ENCODE results near the gene TRIM2.

Gene TRIM2

DNA sequence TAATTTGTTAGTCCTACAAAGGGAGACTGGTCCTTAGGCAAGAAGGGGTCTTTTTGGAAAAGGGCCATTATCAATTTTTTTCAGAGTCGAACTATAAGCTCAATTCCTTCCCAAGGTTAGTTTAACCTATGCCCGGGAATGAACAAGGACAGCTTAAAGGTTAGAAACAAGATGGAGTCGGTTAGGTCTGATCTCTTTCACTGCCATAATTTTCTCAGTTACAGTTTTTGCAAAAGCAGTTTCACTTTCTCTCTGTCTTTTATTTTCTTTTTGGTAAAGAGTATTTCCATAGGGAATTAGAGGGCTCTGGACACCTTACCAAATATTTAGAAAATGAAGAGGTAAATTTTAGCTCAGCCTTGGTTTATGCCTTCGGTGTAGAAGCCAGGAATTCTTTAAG lies 64.1 kb downstream of the TRIM2 start:
- H3K4me3 ChIP-seq (replicated peaks in 1 of 2; ENCODE audit: low read depth in 2 of 2, low read length in 2 of 2) = no peak overlapping the region
- no peak for DNase-seq (ENCODE audit: low read depth in 2 of 2)
- TF ChIP-seq, protein P1, sequence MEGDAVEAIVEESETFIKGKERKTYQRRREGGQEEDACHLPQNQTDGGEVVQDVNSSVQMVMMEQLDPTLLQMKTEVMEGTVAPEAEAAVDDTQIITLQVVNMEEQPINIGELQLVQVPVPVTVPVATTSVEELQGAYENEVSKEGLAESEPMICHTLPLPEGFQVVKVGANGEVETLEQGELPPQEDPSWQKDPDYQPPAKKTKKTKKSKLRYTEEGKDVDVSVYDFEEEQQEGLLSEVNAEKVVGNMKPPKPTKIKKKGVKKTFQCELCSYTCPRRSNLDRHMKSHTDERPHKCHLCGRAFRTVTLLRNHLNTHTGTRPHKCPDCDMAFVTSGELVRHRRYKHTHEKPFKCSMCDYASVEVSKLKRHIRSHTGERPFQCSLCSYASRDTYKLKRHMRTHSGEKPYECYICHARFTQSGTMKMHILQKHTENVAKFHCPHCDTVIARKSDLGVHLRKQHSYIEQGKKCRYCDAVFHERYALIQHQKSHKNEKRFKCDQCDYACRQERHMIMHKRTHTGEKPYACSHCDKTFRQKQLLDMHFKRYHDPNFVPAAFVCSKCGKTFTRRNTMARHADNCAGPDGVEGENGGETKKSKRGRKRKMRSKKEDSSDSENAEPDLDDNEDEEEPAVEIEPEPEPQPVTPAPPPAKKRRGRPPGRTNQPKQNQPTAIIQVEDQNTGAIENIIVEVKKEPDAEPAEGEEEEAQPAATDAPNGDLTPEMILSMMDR (IDR thresholded peaks at IDR 0.05; ENCODE audit: low read depth, low read length) = no peak

DNA sequence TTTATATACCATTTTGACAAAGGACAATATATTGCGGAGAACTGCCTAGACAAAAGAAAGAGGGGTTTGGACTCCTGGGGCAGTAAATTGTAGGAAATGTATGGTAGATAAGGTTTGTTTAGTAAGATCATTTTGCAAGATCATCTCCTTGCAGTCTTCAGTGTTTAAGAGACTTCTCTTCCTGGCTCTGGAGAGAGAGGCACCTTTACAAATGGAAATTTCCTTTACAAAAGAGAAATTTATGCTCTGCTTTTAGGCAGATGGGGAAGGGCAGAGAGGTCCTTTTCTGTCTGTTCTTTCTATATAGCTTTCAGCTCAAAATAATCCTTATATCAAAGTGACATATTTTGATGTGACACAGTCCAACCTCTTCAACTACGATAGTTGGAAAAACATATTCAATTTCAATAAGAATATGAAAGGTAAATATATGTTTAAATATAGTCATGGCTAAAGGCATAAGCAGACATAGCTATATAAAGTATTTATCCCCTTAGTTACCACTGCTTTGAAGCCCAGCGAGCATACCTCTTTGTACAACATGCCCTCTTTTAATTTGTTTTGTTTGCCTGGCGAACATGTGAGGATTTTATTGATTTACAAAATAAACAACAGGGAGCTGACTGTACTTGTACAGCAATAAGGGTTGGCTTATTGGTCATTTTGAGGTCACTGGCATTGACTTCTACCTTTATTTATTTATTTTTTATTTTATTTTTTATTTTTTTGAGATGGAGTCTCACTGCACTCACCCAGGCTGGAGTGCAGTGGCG lies 65.2 kb downstream of the TRIM2 start:
- no peak for DNase-seq (ENCODE audit: low read depth in 2 of 2)
- TF ChIP-seq, protein P1 (IDR thresholded peaks at IDR 0.05; ENCODE audit: low read depth, low read length) = no peak
- H3K4me3 ChIP-seq (replicated peaks in 1 of 2; ENCODE audit: low read depth in 2 of 2, low read length in 2 of 2) = no peak overlapping the region

DNA sequence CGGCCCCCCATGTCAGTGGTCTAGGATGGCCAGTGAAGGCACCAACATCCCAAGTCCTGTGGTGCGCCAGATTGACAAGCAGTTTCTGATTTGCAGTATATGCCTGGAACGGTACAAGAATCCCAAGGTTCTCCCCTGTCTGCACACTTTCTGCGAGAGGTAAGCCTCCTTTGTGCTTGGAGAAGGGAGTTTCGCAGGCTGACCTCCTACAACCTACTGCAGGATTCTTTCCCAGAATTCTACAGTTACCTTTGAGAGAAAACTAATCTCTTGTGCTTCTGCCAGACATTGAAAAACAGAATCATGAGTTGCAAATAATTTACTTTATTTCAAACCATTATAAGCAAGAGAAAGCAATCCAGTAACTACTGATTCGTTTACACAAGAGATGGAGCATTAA lies 66.1 kb downstream of the TRIM2 start:
- no peak overlapping the region for H3K4me3 ChIP-seq (replicated peaks in 1 of 2; ENCODE audit: low read depth in 2 of 2, low read length in 2 of 2)
- TF ChIP-seq, protein P1 (IDR thresholded peaks at IDR 0.05; ENCODE audit: low read depth, low read length) = no peak
- DNase-seq (ENCODE audit: low read depth in 2 of 2) = no peak

DNA sequence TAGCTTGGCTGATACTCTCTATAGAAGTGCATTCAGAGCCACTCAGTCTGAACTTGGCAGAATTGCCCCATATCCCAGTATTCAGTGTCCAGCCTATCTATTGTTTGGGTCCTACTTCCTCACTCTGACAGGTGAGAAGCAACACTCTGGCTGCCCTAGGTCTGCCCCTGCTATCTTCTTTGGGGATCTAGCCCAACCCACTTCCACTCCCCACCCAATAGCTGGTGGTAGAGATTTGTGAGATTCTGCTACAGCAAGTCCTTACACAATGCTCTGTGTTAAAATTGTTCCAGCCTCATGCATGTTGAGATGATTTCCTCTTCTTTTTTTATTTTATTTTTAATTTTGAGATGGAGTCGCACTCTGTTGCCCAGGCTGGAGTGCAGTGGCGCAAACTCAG lies 67.6 kb downstream of the TRIM2 start:
- no peak for DNase-seq (ENCODE audit: low read depth in 2 of 2)
- TF ChIP-seq, protein P1 (IDR thresholded peaks at IDR 0.05; ENCODE audit: low read depth, low read length) = no peak
- H3K4me3 ChIP-seq (replicated peaks in 1 of 2; ENCODE audit: low read depth in 2 of 2, low read length in 2 of 2) = no peak overlapping the region

DNA sequence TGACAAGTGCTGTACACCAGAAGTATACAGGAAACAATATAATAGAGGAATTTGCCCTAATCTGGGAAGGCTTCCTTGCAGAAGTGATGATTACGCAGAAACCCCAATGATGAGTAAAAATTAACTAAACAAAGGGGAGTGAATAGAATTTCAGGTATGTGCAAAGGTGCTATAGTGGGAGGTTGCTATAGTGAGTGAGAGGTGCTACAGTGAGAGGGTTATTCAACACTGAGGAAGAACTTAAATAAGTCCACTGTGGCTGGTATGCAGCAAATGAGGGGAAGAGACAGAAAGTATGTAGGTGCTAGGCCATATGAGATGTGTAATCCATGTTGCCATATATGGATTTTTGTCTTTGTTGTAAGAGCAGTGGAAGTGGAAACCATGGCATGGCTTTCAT lies 69.5 kb downstream of the TRIM2 start:
- TF ChIP-seq, protein P1 (IDR thresholded peaks at IDR 0.05; ENCODE audit: low read depth, low read length) = no peak

DNA sequence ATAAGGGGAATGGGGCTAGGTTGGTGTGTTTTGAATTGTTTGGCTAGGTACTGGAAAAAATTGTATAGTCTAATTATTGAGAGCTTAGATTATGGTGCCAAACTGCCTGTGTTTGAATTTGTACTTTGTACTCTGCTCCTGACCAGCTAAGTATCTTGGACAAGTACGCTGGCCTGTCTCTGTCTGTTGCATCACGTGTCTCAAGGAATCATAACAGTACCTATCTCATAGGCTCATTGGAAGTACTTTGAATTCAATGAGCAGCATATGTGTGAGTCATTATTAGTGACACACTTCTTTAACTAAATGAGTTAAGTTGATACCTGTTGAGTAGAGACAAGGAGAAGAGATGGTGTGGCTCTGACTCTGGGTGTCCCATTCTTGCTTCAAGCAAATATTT lies 70.7 kb downstream of the TRIM2 start:
- no peak overlapping the region for H3K4me3 ChIP-seq (replicated peaks in 1 of 2; ENCODE audit: low read depth in 2 of 2, low read length in 2 of 2)
- no peak for DNase-seq (ENCODE audit: low read depth in 2 of 2)
- TF ChIP-seq, protein P1 (IDR thresholded peaks at IDR 0.05; ENCODE audit: low read depth, low read length) = no peak

More for the DNA sequence above, 69.5 kb downstream of the TRIM2 start:
- no peak overlapping the region for H3K4me3 ChIP-seq (replicated peaks in 1 of 2; ENCODE audit: low read depth in 2 of 2, low read length in 2 of 2)
- no peak for DNase-seq (ENCODE audit: low read depth in 2 of 2)

Data from cardiac fibroblast (primary cell).